GM10847 (cell line): ENCODE data around the gene DBP.

ENCODE experiments used
- POLR2A ChIP-seq: IDR thresholded peaks from 2 replicates; pipeline ENCODE4 v1.6.1; 2011; ENCODE audit not compliant: insufficient read length; ENCODE audit errors: extremely low read depth

Gene DBP

GRCh38 chr19:48650974-48651682, 13.9 kb upstream of the DBP start:
- no peak for TF ChIP-seq POLR2A

DNA sequence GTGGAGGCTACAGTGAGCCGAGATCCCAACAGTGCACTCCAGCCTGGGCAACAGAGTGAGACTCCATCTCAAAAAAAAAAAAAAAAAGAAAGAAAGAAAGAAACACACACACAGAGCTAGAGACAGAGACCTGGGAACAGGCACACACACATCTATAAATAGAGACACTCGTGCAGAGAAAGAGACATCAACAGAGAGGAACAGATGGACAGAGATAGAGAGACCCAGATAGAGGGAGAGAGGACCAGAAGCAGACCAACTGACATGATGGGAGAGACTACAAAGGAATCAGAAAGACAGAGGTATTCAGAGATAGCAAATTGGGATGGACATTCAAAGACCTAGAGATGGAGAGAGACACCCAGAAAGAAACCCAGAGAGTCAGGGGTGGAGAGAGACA, 11.0 kb upstream of the DBP start:
- no peak for TF ChIP-seq POLR2A

- TF ChIP-seq POLR2A: peak; percentile 20
Observed at GRCh38 chr19:48646722-48647216, 9.6 kb upstream of the DBP start.

GRCh38 chr19:48646001-48646721, 9.0 kb upstream of the DBP start, which contains the start of gene CA11:
CA11 (minus strand) TSS chr19:48646187; CDS start chr19:48645632, 555 bp downstream.
- TF ChIP-seq POLR2A: no peak

- TF ChIP-seq POLR2A: no peak
Observed at GRCh38 chr19:48645620-48646000, 8.4 kb upstream of the DBP start.

DNA sequence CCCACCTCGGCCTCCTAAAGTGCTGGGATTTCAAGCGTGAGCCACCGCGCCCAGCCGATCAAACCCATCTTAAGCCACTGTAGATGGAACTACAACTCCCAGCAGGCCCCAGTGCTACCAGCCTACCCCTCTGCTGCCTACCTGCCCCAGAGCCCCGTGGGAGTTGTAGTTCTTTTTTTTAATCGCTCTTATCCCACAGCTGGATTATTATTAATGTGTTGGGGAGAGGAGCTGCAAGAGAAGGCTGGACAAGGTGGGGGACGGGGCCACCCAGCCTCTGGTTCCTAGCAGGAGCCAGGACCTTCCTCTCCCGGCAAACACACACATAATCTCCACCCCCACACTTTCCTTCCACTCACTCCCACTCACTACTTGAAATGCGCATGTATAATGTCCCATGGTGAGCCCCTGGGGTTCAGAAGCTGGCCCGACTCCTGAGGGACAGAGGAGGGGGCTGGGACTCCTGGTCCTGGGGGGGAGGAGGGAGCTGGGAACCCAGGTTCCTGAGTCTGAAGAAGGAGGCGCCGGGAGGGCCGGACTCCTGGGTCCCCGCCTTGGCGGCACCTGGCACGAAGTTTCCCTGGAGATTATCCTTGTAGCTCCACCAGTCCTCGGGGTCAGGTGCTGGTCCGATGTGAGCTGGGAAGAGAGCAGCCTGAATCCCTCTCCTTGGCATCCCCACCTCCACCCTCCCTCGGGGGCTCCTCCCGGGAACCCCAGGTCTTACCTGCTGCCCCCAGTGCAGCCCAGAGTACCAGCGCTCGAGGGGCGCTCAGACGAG, 7.8 kb upstream of the DBP start:
- no peak for TF ChIP-seq POLR2A

DNA sequence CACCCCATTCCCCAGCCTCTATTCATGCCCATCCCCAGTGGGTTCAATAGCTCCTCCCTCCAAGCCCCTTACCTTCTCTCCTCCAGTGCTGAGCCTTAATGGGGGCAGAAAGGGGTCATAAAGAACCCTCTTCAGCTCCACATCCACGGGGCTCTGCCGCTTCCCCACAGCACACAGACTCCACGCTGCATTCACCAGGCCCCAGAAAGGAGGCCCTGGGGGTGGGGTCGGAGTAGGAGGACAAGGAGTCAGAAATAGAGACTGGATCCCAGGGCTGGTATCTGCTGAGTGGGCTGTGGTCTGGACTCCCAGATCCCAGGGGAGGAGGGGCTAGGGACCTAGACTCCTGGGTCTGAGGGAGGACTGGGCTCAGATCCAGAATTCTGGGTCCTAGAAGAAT, 7.2 kb upstream of the DBP start:
- TF ChIP-seq POLR2A: no peak

- TF ChIP-seq POLR2A: no peak
Observed at GRCh38 chr19:48642862-48643261, 5.7 kb upstream of the DBP start.

GRCh38 chr19:48641850-48642249, 4.7 kb upstream of the DBP start:
- TF ChIP-seq POLR2A: no peak

DNA sequence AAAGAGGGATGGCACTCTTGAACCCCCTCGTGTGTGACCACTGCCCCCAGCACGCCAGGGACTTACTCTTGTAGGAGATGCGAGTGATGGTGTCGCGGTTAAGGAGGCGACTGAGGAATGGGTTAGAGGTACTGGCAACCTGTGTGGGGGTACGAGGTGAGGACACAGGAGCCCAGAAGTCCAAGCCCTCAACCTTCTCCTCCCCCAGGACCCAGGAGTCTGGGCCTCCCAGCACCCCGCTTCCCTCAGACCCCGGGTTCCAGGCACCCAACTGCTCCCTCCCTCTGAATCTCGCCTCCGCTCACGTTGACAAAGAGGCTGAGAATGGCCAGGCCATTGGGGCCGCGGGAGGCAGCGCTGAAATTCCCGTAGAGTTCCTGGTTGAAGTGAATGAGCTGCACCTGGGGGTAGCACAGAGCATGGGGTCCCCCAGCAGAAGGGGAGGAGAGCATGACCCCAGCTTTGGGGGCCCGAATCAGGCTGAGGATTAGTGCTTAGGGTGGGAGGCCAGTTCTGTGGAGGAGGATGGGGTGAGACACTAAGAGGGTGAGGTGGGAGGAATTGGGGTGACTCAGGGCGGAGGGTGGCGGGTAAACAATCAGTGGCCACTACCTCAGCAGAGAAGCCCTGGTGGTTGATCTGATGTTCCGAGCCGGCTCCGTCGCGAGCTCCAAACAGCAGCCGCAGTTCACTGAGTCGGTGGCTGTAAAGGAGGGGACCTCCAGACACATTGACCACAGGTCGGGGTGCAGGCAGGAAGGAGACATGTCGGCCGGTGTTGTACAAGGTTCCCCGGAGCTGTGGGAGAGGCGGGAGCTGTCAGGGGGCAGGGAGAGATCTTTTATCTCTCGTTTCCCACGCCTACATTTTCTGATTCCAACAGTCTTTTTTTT, 2.5 kb upstream of the DBP start:
- TF ChIP-seq POLR2A: no peak

DNA sequence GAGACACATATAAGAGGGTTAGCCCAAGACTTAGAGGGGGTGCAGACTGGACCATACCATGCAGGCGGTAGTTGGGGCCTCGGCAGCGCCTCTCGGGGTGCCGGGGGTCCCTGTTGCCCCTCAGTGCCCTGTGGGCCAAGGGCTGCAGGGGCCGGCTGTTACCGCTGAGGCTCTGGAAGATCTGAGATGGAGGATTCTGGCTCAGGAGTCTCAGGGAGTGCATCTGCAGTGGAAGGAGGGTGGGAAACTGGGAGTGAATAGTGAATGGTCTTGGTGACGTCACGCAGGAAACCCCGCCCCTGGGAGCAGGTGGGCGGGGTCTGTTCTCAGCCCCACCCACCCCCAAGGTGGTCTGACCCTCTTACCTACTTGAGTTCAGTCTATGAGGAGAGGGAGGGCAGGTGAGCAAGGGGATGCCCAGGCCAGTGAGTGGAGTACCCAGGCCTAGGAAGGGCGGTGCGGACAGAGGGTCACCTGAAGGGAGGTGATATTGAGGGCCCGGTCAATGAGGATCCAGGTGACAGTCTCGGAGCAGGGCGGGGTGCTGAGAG, 1.7 kb upstream of the DBP start:
- TF ChIP-seq POLR2A: no peak

- TF ChIP-seq POLR2A: peak; percentile 28
Observed at GRCh38 chr19:48637948-48638830, 1.0 kb upstream of the DBP start.

- TF ChIP-seq POLR2A: no peak
Observed at GRCh38 chr19:48637449-48637947, 319 bp upstream of the DBP start.
